HepG2 (cell line): ENCODE measurements around the gene PANK1. TPM values are rescaled to one million over a fixed set of nuclear protein-coding genes. Genes with fewer than 3 reads are reported as not detected.

Experiments
- ARNT ChIP-seq: fragments of 450-650 bp; IDR thresholded peaks from 2 replicates; pipeline ENCODE4 v1.6.1; 2017
- BRD4 ChIP-seq: sonication (generic); formaldehyde crosslinking; IDR thresholded peaks from 2 replicates; pipeline ENCODE4 v1.4.0; 2020; ENCODE audit warnings: missing genetic modification reagents
- ELF1 ChIP-seq: sonication (generic); formaldehyde crosslinking; IDR thresholded peaks from 2 replicates; pipeline ENCODE4 v1.4.0; 2020; ENCODE audit warnings: missing genetic modification reagents
- FIP1L1 ChIP-seq: fragments of 200-400 bp; formaldehyde crosslinking; IDR thresholded peaks from 2 replicates; pipeline ENCODE4 v1.6.1; 2018; ENCODE audit warnings: low read depth, mild to moderate bottlenecking, low read length, moderate library complexity, borderline replicate concordance; ENCODE audit not compliant: insufficient read depth
- FOXM1 ChIP-seq: sonication (generic); formaldehyde crosslinking; IDR thresholded peaks from 2 replicates; pipeline ENCODE4 v1.5.0; 2020; ENCODE audit warnings: missing genetic modification reagents
- IKZF5 ChIP-seq: IDR thresholded peaks from 2 replicates; pipeline ENCODE4 v1.6.1; 2018; ENCODE audit warnings: missing genetic modification reagents, mild to moderate bottlenecking, missing compliant biosample characterization
- JUND ChIP-seq: sonication (generic); formaldehyde crosslinking; IDR thresholded peaks from 2 replicates; pipeline ENCODE4 v1.8.0; 2022; ENCODE audit warnings: mild to moderate bottlenecking, missing genetic modification reagents
- NCOA2 ChIP-seq: sonication (generic); formaldehyde crosslinking; IDR thresholded peaks from 2 replicates; pipeline ENCODE4 v1.8.0; 2022; ENCODE audit warnings: inconsistent platforms
- NFKB2 ChIP-seq: sonication (generic); formaldehyde crosslinking; IDR thresholded peaks from 2 replicates; pipeline ENCODE4 v1.4.0; 2020; ENCODE audit warnings: missing genetic modification reagents, borderline replicate concordance
- SMAD1 ChIP-seq: sonication (generic); formaldehyde crosslinking; IDR thresholded peaks from 2 replicates; pipeline ENCODE4 v1.4.0; 2020; ENCODE audit warnings: missing genetic modification reagents, low read depth, mild to moderate bottlenecking, borderline replicate concordance
- SP5 ChIP-seq: IDR thresholded peaks from 2 replicates; pipeline ENCODE4 v1.6.1; 2016; ENCODE audit warnings: low read depth, borderline replicate concordance
- ZFP91 ChIP-seq: sonication (generic); formaldehyde crosslinking; IDR thresholded peaks from 2 replicates; pipeline ENCODE4 v1.9.0; 2022; ENCODE audit warnings: missing genetic modification reagents, mild to moderate bottlenecking, borderline replicate concordance
- ZGPAT ChIP-seq: IDR thresholded peaks from 2 replicates; pipeline ENCODE4 v1.6.1; 2016; ENCODE audit warnings: mild to moderate bottlenecking
- ZNF280D ChIP-seq: sonication (generic); formaldehyde crosslinking; IDR thresholded peaks from 2 replicates; pipeline ENCODE4 v1.5.1; 2020; ENCODE audit warnings: mild to moderate bottlenecking, missing genetic modification reagents
- ZNF331 ChIP-seq: sonication (generic); formaldehyde crosslinking; IDR thresholded peaks from 2 replicates; pipeline ENCODE4 v1.4.0; 2020; ENCODE audit warnings: missing genetic modification reagents
- ZSCAN12 ChIP-seq: sonication (generic); formaldehyde crosslinking; IDR thresholded peaks from 2 replicates; pipeline ENCODE4 v1.9.0; 2021; ENCODE audit warnings: mild to moderate bottlenecking, missing genetic modification reagents
- polyA plus RNA-seq, 8 experiments: library from polyadenylated mRNA; depleted of rRNA in 3 of 8; stranded (reverse) in 7 of 8; unstranded in 1 of 8; fragments of >200 nt; fragmentation: Illumina TruSeq in 4 of 8; extraction: Trizol in 4 of 8; gene quantifications; 2 replicates each; pipeline versions ENCODE4 v1.2.1 to v1.2.3, GENCODE V29; 2011 to 2016; ENCODE audit warnings: low read depth in 4 of 8, missing spikeins in 1 of 8, mixed read lengths in 1 of 8; ENCODE audit not compliant: insufficient read depth in 1 of 8
- total RNA-seq, 5 experiments: library from RNA; depleted of rRNA; stranded (reverse); fragments of >200 nt; fragmentation: Illumina TruSeq; extraction: Trizol; gene quantifications; 2 replicates each; pipeline ENCODE4 v1.2.3, GENCODE V29; 2016; ENCODE audit warnings: low read depth in 1 of 5

PANK1 gene
- total and polyA plus RNA-seq, 2 of the 13 experiments (the other 11 are each of a cell fraction or from before 2014, with no cell fraction given): 18.2 to 33.3 TPM

- TF ChIP-seq ZFP91 (CRISPR knock-in tag): peak; percentile 72; the same call in 1 of the 2 replicates
- peak; percentile 73; the same call in 1 of the 2 replicates for TF ChIP-seq ZNF331 (CRISPR knock-in tag)
- no peak for TF ChIP-seq BRD4
- TF ChIP-seq ZSCAN12: no peak
- TF ChIP-seq ZNF280D: no peak
- TF ChIP-seq SP5: no peak
- no peak for TF ChIP-seq NFKB2
- peak; percentile 31; the same call in 1 of the 2 replicates for TF ChIP-seq JUND
- TF ChIP-seq SMAD1 (CRISPR knock-in tag): no peak
- TF ChIP-seq FIP1L1: no peak
- TF ChIP-seq ZGPAT: peak; percentile 81
- TF ChIP-seq NCOA2 (CRISPR knock-in tag): peak; percentile 87
- 0 out of 2 replicates have a peak, but pooled peaks have one; percentile 11 for TF ChIP-seq ELF1 (CRISPR knock-in tag)
- TF ChIP-seq ARNT: no peak
- TF ChIP-seq IKZF5: peak; percentile 41
- no peak; the same call in 1 of the 2 replicates for TF ChIP-seq FOXM1 (CRISPR knock-in tag)
Observed at GRCh38 chr10:89645742-89646172, 715 bp upstream of the PANK1 start (continued).
